GM12864 (cell line): ENCODE data around the gene CELF2.
"Not testable (repeated sequence)": the region's sequence is repeated elsewhere in the genome, so short reads cannot be mapped to it uniquely, and the experiment has no call there.

Experiments used
- DNase-seq: peaks from one replicate; pipeline ENCODE4 v3.0.0-alpha.2; 2011; ENCODE audit warnings: low read depth
- H3K4me3 ChIP-seq: 2 replicates; pipeline ENCODE4 v1.5.1; 2011; ENCODE audit warnings: mild to moderate bottlenecking, low read depth, low read length, control low read depth
- TF ChIP-seq, protein P1 (sequence below): IDR thresholded peaks from 2 replicates; pipeline ENCODE4 v1.5.1; 2011; ENCODE audit warnings: low read depth, mild to moderate bottlenecking, moderate library complexity, low read length, control low read depth, inconsistent platforms; ENCODE audit errors: missing control alignments

CELF2 gene

GRCh38 chr10:10993785-10994184, 23.9 kb upstream of the CELF2 start:
- DNase-seq: no peak
- H3K4me3 ChIP-seq: no peak overlapping the region
- TF ChIP-seq, protein P1, sequence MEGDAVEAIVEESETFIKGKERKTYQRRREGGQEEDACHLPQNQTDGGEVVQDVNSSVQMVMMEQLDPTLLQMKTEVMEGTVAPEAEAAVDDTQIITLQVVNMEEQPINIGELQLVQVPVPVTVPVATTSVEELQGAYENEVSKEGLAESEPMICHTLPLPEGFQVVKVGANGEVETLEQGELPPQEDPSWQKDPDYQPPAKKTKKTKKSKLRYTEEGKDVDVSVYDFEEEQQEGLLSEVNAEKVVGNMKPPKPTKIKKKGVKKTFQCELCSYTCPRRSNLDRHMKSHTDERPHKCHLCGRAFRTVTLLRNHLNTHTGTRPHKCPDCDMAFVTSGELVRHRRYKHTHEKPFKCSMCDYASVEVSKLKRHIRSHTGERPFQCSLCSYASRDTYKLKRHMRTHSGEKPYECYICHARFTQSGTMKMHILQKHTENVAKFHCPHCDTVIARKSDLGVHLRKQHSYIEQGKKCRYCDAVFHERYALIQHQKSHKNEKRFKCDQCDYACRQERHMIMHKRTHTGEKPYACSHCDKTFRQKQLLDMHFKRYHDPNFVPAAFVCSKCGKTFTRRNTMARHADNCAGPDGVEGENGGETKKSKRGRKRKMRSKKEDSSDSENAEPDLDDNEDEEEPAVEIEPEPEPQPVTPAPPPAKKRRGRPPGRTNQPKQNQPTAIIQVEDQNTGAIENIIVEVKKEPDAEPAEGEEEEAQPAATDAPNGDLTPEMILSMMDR: no peak

GRCh38 chr10:10994360-10994759, 23.3 kb upstream of the CELF2 start:
- TF ChIP-seq, protein P1: no peak
- H3K4me3 ChIP-seq: no peak overlapping the region
- DNase-seq: no peak

DNA sequence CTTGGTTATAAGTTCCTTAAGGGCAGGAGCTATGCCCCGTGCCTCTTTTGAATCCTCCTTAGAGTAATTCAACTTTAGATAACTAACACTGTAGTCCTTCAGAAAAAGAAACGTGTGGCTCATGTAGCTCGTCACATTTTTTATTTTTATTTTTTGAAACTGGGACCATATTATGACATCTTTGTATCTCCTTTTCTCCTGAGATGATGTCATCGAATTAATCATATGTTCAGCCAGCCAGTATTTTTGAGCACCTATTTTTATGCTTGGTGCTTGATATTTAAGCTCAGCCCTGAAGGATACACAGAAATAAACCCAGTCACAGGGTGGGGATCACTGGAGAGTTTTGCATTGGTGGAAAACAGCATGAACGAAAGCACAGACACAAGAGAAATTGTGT, 22.6 kb upstream of the CELF2 start:
- no peak overlapping the region for H3K4me3 ChIP-seq
- no peak for DNase-seq
- TF ChIP-seq, protein P1: no peak

DNA sequence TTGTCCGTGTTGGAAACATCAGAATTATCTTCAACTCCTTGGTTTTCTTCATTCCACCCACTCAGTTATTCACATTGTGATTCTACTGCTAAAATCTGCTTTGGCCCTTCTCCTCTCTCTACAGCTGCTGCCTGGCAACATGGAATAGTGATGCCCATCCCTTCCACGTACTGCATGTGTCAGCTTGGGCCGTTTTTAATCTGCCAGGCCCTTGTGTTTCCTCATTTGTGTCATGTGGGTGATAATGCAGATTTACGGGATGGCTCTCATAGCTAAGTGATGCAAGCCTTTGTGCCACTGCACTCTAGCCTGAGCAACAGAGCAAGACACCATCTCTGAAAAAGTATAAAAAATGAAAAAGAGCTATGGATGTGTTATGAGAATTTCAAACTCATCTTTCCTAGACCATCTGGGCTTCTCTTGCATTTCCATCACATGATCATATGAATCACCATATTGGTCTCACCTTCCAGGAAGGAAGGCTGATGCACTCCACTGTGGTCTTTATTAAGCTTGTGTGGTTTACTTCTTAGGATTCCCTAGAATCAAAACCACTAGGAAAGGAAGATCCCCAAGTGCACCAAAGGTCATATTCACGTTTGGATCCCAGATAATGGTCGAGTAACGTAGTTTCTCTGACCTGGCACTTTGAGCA, 20.6 kb upstream of the CELF2 start:
- no peak overlapping the region for H3K4me3 ChIP-seq
- TF ChIP-seq, protein P1: no peak
- DNase-seq: no peak

- not testable (repeated sequence) for H3K4me3 ChIP-seq, DNase-seq
Measured at GRCh38 chr10:10999501-10999900, 18.2 kb upstream of the CELF2 start.

DNA sequence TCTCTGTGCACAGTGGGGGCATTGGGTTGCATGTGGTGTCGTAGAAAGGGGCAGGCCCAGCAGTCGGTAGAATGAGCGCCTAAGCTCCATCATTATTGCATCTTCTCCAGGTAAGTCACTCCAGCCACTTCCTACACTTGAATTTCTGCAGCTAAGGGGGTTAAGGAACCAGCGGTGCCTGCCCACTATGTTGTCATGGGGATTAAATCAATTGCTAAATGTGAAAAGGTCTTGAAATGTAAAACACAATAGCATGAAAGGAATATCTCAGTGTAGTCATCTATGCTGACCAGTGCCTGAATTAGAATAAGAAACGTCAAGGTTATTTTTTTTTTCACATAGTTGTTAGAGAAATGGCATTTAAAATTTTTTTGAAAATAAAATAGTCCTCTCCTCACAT, 15.2 kb upstream of the CELF2 start:
- TF ChIP-seq, protein P1: no peak
- no peak overlapping the region for H3K4me3 ChIP-seq
- DNase-seq: no peak

- TF ChIP-seq, protein P1: no peak
- no peak for DNase-seq
- H3K4me3 ChIP-seq: no peak overlapping the region
Measured at GRCh38 chr10:11002916-11003315, 14.8 kb upstream of the CELF2 start.
